Activated CD8-positive, alpha-beta memory T cell treated with anti-CD3 and anti-CD28 coated beads, Interleukin-2, amount 50 U/mL, for 24 hours (primary cell): Measurements from ENCODE around the gene GALR3.

Experiments used
- DNase-seq: peaks from one replicate; pipeline ENCODE4 v3.0.0-alpha.2; 2020; ENCODE audit errors: extremely low read depth

The GALR3 gene

DNA sequence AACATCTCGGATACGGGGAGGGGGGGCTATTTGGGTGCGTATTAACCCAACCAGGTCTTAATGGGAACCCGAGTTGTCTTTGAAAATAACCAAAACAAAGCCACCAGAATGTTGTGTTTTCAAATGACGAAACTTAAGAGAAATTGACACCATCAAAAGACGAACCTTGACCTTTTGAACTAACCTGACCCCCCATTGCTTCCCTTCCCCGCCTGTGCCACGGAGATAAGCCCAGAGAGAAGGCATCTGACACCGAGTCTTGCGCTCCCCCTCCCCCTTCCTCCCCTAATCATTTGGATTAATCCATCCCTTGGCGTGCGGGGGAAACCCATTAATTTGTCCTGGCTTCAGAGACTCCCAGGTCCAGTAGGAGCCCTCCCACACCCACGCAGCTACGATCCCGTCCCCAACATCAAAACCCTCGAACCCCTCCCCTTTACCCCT is 20.0 kb upstream of the GALR3 start:
- DNase-seq = no peak

DNA sequence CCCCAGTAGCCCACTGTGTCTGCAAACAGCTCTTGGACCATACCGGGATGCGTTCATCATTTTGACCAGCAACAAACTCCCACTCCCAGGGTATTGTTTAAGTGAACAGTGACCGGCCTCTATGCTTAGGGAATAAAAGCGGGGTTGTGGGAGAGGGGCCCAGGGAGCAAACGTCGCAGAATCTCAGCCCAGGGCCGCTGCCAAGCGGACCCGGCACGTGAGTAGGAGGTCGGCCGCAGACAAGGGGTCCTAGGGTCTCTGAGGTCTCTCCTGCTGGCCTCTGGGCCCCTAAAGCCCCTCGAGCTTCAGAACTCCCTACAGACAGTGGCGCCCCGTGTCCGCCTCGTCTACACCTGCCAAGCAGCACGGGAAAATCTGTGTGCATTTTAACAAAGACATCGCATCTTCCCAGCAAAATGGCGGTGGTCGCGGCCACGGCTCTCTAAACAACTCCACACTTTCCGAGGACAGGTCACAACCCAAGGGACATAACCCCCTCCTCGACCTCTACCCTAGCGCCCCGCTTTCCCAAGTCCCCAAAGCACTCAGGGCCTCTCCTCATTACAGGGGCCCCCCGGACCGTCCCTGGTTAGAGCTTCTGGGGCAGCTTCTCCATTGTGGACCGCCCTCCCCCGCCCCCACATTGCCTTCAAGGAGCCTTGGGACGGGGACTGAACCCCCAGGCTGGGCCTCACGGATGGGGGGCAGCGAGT is 19.4 kb upstream of the GALR3 start:
- no peak for DNase-seq

DNA sequence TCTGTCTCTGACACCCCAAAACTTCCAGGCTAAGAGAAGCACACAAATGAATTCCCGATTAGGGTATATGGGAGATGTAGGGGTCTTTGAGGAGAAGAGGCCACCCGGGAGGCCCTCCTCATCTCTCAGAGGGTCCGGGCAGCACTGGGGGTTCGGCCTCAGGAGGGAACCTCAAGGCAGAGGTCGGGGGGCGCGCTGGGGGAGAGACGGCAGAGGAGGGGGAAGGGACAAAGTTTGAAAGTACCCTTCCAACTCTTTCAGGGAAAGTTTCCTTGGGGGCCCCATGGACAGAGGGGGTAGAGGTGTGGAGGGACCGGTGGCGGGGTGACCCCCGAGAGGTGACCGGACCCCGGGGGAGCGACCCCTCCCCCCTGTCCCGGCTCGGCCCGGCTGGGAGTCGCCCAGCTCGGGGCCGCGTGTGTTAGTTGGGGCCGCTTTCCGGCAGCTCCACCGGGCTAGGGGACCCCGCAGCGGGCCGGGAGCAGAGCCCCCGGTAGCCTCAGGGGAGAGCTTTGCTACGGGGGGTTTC is 18.8 kb upstream of the GALR3 start:
- no peak for DNase-seq

DNA sequence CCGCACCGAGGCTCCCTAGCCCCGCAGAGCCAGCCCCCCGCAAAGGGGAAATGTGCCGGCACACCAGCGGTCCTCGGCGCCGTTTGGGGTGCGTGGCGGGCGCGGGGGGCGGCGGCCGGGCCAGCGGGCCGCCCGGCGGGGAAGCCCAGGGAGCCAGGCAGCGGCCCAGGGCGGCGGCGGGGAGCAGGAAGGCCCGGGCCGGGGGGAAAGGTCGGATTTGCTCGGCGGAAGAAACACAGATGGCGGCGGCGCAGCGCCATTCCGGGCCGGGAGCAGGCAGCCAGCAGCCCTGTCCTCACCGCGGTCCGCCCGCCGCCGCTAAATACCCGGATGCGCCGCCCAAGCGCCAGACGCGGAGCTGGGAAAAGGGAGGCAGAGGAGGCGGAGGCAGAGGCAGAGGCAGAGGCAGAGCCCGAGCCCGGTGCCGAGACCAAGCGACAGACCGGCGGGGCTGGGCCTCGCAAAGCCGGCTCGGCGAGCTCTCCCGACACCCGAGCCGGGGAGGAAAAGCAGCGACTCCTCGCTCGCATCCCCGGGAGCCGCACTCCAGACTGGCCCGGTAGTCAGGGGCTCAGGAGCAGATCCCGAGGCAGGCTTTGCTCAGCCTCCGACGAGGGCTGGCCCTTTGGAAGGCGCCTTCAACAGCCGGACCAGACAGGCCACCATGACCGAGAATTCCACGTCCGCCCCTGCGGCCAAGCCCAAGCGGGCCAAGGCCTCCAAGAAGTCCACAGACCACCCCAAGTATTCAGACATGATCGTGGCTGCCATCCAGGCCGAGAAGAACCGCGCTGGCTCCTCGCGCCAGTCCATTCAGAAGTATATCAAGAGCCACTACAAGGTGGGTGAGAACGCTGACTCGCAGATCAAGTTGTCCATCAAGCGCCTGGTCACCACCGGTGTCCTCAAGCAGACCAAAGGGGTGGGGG is 18.0 kb upstream of the GALR3 start:
- no peak for DNase-seq

DNA sequence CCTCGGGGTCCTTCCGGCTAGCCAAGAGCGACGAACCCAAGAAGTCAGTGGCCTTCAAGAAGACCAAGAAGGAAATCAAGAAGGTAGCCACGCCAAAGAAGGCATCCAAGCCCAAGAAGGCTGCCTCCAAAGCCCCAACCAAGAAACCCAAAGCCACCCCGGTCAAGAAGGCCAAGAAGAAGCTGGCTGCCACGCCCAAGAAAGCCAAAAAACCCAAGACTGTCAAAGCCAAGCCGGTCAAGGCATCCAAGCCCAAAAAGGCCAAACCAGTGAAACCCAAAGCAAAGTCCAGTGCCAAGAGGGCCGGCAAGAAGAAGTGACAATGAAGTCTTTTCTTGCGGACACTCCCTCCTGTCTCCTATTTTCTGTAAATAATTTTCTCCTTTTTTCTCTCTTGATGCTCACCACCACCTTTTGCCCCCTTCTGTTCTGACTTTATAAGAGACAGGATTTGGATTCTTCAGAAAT is 17.3 kb upstream of the GALR3 start:
- no peak for DNase-seq

DNA sequence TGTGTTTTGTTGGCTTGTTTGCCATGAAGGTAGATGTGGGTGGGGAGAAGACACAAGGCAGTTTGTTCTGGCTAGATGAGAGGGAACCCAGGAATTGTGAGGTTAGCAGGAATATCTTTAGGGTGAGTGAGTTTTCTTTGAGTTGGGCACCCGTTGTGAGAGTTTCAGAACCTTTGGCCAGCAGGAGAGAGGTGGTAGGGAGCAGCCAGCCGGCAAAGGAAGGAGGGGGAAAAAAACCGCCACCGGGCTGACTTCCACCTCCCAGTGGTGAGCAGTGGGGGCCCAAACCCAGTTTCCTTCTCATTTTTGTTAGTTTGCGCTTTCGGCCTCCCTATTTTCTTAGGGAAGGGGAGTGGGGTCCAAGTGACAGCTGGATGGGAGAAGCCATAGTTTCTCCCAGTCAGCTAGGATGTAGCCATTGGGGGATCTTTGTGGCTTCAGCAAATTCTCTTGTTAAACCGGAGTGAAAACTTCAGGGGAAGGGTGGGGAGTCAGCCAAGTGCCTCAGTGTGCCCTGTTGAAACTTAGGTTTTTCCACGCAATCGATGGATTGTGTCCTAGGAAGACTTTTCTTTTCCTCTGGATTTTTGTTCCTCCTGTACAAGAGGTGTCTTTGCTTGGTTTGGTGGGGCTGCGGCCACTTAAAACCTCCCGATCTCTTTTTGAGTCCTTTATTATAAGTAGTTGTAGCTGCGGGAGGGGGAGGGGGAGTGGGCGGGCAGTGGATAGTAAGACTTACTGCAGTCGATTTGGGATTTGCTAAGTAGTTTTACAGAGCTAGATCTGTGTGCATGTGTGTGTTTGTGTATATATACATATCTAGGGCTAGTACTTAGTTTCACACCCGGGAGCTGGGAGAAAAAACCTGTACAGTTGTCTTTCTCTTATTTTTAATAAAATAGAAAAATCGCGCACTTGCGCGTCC is 16.5 kb upstream of the GALR3 start:
- DNase-seq = no peak

DNA sequence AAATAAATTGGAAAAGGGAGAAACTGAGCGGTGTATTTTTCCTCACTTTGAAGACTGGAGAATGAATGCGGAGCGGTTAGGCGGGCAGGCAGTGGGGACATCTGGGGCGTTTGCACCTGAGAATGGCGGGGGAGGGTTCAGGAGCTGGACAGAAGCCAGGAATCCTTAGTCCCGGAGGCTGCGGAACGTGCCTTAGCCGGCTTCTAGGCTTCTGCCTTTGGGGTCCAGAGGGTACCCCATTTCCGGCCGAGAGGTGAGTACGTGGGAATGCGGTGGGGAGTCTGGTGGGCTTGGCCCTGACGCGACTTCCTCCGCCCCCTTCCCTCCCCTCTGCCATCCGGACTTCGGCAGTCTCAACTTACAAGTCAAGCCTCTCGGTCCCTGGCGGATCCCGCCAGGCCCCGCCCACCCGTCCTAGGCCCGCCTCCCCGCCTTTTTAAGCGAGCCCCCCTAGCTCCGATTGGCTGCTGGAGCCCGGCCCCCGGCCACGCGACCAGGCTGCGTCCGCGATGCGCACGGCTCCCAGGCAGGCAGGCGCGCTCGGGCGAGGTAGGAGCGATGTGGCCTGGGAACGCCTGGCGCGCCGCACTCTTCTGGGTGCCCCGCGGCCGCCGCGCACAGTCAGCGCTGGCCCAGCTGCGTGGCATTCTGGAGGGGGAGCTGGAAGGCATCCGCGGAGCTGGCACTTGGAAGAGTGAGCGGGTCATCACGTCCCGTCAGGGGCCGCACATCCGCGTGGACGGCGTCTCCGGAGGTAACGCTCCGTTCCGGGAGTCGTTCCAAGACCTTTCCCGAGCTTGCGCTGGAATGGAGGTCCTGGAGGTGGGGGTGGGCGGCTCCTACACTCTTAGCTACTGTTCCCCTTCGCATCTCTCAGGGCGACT is 15.5 kb upstream of the GALR3 start, which contains the start of gene GCAT:
TSS of gene GCAT (plus strand) at position 525 of the 884 bp plus-strand sequence. CDS start at position 559, 34 bp downstream.
- peak; percentile 72 for DNase-seq

DNA sequence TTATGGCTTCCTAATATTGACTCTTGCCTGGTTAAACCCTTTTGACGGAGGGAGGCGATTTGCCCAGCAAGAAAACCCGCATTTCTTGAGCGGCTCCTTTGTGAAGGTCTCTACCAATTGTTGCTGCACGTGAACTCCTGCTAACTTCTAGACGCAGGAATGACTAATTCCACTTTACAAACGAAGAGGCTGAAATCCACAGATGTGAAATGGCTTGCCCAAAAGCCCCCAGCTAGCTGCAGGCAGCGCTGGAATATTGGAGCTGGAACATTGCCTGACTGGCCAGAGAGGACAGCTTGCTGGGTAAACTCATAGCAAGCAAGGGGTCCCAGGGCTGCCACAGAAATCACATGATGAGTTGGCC is 14.9 kb upstream of the GALR3 start:
- DNase-seq = no peak

DNA sequence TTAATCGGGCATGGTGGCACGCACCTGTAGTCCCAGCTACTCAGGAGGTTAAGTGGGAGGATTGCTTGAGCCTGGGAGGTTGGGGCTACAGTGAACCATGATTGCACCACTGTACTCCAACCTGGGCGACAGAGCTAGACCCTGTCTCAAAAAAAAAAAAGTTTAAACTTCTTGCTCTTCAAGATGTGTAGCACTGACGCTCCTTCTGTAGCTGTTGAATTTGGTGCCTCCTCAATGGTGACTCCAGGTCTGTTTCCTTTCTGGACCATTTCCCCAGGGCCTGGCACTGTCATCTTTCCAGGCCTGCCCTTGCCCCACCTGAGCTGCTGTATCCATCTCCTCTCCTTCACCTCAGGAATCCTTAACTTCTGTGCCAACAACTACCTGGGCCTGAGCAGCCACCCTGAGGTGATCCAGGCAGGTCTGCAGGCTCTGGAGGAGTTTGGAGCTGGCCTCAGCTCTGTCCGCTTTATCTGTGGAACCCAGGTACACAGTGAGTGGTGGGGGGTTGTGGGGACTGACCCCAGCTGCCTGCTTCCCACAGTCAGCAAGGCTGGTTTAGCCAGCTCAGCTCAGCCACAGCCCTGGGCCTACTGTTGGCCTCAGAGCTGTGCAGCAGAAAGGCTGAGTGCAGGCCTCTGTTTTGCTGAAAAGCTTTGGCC is 13.4 kb upstream of the GALR3 start:
- DNase-seq = no peak

DNA sequence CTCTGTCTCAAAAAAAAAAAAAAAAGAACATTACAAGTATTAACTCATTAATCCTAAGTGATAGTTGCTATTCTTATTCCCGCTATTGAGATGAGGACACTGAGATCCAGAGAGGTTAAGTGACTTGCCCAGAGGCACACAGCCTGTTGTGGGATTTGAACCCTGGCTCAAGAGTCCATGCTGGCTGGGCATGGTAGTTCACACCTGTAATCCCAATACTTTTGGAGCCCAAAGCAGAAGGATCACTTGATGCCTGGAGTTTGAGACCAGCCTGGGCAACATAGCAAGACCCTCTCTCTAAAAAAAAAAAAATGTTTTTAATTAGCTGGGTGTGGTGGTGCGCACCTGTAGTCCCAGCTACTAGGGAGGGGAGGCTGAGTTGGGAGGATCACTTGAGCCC is 11.3 kb upstream of the GALR3 start:
- DNase-seq = no peak

DNA sequence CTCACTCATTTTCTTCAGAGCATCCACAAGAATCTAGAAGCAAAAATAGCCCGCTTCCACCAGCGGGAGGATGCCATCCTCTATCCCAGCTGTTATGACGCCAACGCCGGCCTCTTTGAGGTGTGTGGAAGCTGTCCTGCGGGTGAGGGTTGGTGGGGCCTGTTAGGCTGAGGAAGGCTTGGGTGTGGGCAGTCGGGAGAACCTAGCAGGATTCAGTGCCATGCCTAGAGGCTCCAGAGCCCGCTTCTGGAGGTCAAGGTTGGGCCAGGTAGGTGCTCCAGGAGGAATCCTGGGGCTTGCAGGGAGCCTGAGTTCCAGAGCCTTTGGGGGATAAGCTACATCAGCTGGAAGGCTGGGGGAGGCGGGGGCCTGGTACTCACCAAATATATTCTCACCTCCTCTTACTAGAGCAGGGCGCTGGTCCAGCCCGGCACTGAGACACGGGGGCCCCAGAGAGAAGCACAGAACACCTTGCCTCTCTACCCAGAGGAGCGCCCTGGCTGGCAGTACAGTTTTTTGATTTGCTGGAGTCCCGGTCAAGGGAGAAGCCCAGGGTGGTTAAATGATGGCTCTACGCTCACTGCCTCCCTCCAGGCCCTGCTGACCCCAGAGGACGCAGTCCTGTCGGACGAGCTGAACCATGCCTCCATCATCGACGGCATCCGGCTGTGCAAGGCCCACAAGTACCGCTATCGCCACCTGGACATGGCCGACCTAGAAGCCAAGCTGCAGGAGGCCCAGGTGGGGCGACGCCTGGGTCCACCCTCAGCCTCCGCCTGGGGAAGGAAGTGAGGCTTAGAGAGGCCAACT is 10.1 kb upstream of the GALR3 start:
- DNase-seq = no peak

DNA sequence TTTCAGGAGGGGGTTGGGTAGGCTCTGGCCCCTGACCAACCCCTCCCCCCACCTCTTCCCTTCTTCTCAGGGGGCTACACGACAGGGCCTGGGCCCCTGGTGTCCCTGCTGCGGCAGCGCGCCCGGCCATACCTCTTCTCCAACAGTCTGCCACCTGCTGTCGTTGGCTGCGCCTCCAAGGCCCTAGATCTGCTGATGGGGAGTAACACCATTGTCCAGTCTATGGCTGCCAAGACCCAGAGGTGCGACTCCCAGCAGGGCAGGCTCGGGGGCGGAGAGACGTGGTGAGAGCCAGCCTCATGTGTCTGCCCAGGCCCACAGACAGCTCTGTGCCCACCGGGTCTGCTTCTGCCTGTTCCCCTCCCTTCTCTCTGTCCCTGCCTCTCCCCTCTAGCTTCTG is 7.6 kb upstream of the GALR3 start:
- DNase-seq = no peak

DNA sequence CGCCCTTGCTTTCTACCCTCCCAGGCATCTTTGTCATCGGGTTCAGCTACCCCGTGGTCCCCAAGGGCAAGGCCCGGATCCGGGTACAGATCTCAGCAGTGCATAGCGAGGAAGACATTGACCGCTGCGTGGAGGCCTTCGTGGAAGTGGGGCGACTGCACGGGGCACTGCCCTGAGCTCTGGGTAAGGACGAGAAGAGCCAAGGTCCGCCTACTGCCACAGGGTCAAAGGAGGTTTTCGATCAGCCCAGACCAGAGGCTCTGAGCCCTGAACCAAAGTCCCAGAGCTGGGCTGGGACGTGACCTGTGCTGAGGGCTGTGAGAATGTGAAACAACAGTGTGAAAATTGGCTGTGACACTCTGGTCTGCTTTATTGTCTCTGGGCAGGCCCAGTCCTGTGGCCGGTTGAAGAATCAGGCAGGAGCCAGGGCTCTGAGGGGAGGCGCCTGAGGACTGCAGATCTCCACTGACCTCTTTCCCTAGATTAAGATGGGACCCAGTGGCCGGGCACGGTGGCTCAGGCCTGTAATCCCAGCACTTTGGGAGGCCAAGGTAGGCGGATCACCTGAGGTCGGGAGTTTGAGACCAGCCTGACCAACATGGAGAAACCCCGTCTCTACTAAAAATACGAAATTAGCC is 6.5 kb upstream of the GALR3 start:
- DNase-seq = no peak

DNA sequence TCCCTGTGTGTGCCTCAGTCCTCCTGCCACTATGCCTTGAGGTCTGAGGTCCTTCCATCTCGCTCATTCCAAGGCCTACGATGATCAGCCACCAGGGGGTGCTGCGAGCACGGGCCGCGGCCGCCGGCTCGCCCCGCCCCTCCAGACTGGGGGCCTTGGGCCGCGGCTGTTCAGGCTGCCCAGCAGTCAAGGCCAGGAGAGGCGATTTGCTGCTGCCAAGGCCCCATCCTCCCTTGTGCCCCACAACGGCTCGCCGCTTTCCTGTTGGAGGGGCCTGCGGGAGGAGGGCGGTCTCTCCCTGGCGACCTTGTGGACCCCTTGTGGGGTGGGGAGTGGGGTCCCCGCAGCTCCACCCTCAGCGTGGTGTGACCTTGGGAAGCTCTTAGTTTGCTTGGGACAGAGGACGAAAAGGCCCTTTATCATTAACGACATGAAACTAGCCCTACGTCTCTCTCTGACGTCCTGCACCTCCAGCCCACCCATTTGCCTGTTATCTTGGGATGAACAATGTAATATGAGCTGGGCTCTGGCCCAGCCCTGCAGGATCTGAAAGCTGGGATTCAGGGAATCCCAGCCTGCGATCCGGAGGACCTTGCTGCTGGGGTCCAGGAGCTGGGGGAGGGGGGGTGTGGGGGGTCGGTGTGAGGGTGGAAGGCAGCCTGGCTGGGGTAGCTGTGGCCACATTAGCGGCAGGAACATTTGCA is 5.3 kb upstream of the GALR3 start:
- DNase-seq = peak; percentile 63

DNA sequence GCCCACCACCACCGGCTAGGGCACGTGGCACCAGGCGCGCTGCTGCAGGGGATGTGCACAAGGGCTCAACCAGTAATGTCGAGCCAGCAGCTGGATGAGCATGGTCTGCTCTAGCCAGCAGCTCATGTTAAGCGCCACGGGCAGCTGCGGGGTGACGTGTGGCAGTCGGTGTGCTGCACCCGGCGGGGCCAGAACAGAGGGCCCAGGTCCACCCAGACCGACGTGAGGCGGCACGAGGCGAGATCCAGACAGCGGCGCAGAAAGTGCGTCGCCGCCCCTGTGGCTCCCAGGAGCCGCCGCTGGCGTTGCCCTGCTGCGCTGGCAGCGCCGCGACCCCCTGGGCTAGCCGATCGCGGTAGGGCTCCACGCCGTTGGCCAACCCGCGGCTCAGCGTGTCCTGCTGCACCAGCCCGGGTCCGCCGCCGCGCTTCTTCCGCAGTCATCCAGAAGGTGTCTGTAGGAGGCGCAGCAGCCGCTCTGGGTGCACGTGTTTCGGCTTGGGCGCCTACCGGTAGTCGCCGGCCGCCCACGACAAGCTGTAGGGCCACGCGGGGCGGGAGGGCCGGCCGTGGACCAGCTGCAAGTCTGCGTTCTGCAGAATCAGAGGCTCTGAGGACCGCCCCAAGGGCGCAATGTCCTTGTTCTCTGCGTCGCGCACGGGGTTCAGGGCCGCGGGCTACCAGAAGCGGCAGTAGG is 4.6 kb upstream of the GALR3 start:
- DNase-seq = no peak

DNA sequence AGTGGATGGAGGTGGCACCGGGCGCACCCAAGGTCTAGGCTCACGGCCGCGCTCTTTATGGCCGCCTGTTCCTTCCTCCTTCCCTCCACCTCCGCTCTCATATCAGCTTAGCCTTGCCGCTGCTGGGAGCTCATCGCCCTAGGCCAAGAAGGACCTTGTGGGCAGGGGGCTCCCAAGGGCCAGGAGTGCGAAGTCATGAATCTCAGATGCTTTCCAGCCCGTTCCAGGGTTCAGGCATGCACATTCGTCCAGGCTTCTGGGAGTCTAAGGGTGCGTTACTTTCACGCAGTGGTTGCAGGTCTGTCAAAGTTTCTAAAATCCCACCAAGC is 4.1 kb upstream of the GALR3 start:
- no peak for DNase-seq

DNA sequence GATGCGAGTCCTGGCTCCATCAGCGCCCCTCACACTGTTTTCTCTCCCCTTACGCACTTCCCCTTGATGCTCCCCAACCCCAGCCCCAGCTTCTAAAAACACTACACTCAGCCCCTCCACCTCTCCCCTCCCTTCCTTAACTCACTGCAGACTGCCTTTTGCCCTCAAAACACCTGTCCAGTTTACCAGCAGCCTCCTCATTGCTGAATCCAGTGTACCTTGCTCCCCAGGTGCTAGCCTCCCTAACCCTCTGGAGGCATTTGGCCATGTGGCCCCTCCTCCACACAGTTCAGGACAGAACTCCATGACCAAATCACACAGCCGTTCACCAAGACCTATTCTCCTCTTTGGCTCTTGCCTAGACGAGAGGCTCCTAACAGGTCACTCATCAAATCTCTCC is 2.8 kb upstream of the GALR3 start:
- no peak for DNase-seq
